Activated CD4-positive, alpha-beta T cell treated with anti-CD3 and anti-CD28 coated beads, Interleukin-2, Interleukin-4, amounts not matched to agents 100 ng/mL and 50 ng/mL, durations not matched to agents 16 hours and 8 hours (primary cell): ENCODE measurements around the gene GALNS.

Experiments
- DNase-seq: peaks from one replicate; pipeline ENCODE4 v3.0.0-alpha.2; 2020; ENCODE audit warnings: low spot score

GALNS gene

DNA sequence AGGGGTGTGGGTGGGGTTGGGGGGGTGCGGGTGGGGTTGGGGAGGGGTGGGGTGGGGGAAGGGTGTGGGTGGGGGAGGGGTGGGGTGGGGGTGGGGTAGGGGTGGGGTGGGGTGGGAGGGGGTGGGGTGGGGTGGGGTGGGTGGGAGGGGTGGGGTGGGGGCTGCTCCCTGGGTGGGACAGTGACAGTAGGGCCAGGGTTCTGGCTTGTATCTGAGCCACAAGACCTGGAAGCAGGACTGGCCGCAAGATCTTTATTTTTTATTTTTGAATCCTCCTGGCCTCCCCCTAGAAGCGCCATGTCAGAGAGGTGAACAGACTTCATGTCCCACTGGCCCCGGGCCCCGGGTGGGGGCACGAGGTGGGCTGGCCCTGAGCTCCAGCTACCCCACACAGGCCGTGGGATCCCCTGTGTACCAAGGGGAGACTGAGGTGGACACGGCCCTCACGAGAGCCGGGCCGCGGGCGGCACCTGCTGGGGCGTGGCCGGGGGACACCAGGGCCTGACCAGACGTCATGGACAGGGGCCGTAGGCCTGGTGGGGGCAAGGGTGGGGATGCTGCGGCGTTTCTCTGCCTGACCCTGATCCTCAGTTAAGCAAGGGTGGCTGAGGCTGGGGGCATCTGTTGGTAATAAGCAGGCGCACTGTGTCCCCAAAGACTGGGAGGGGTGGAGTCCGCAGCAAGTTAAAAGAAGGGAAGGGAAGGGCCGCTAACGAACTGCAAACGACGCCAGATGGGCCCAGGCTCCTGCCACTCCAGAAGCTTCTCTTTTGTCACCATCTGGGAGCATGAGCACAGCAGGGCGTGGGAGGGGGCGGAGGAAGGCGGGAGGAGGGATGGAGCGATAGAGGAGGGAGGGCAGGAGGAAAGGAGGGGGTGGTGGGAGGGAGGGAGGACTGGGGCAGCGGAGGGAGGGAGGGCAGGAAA is 32.0 kb upstream of the GALNS start:
- no peak for DNase-seq

DNA sequence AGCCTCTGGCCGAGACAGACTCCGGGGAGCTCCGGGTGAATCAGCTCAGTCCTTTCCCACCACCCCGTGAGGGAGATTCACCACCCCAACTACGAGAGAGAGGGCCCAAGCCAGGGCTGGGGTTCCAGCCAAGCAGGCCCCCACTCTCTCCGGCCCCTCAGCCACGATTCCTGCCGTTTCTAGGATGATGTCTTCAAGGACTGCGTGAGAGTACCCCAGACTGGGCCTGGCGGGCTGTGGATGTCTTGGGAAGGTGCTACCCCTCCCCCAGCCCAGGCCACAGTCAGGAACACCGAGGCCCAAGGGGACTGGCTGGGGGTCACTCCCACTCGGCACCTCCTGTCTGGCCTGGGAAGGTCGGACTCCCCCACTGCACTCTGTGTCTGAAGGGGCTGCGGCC is 31.3 kb upstream of the GALNS start:
- DNase-seq: no peak

DNA sequence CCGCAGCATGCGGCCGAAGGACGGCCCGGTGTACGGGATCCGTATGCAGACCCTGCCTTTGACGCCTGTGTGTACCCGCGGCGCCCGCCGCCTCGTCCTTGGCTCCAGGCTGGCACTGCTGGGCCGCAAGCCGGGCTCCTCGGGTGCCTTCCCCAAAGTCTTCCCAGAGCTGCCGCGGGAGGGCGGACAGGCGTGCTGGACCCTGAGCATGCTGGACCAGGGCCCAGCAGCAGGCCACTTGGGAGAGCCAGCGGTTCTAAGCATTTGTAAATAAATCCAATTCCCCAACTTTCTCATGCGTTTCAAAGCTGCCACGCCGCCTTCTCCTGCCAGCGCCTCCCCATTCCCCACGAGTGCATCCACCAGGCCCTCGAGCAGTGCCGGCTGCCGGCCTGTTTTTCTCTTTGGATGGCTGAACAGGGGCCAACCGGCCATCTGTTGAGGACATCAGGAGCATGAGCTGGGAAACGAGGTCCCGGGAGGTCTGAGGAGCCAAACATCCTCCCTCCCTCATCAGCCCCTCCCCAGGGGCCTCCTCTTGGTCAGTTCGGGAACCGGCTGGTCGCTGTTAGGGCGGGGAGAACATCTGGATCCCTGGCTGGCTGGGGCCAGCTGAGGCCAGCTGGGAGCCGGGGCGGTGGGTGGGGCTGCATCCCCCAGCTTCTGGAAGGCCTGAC is 30.2 kb upstream of the GALNS start:
- no peak for DNase-seq

DNA sequence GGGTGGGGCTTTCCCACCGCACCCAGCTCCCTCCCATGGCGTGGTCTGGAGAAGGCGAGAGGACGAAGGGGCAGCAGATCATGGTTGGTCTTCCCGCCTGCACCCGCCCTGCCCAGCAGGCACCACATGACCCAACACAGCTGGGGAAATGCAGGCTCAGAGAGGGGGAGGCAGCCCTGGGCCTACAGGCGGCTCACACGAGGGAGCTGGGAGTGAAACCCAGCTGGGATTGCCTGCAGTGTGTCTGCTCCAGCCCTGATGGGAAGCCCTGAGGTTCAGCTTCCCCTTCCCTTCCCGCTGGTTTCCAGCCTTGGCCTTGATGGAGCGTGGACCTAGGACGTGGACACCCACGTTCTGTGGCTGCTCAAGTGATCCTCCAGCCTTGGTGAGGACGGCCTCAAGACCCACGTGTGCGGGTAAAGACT is 29.7 kb upstream of the GALNS start:
- no peak for DNase-seq

DNA sequence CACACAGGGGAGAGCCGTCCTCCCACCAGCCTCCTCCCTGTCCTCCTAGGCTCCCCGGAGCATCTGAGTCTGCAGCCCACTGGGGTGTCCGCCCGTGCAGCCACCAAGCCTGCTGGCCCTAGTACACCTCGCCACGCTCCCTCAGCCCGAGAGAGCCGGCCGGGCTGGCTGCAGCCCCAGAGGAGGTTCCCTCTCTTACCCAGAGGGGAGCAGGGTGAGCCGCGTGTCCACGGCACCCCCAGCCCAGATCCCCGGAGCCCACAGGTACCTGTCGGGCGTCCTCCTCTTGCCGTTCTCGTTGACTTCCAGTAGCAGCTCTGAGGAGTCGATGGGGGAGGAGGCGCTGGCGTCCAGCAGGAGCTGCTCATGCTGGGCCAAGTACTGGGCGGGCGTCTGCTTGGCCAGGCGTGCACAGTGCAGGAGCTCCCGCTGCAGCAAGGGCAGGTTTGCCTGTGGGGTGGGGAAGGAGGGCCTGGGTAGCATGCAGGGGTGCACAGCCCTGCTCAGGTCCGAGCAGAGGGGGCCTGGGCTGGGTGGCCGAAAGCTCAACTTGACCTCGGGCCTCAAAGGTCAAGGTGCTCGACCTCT is 29.0 kb upstream of the GALNS start:
- DNase-seq: no peak

DNA sequence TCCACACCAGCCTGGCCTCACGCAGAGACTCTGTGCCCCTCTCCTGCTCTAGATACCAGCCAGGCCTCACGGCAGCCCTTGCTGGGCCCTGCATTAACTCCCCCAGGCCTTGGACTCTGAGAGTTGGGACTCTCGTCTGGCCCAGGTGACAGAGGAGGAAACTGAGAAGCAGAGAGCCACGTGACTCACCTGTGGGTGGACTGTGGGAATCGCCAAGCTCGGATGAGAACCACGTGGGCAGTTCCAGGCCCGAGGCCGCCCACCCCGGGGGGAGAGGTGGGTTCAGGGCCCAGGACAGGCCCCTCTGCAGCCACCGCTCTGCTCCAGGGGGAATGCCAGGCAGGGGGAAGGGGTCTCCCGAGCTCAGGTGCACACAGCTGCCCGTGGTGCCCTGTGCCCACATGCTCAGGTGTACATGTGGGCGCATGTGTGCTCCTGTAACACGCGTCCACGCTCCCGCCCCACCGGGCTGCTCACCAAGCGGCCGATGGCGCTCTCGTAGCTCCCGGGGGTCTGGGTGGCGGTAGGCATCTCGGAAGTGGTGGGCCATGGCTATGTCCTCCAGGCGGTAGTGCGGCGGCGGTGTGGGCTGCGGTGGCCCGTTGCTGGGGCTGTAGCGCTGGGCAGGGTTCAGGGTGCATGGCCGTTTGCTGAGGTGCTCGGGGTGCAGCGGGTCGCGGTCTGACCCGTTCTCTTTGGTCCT is 28.0 kb upstream of the GALNS start:
- no peak for DNase-seq

DNA sequence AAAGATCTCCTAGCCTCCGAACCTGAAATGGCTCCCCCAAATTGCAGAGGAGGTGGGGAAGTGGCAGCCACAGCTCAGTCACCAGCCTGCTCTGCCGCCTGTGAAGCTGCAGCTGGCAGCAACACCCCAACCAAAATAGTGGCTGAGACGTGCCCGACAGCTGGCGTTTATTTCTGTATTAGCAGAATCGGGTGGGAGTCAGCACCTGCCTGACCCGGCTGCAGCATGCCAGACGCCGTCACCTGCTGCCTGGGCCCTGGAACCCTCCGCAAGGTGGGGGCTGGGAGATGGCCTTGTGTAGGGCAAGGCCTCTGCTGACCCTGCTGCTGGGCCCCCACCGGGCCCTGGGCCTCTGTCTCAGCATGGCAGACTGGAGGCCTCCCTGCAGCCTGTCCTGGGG is 27.2 kb upstream of the GALNS start:
- no peak for DNase-seq

DNA sequence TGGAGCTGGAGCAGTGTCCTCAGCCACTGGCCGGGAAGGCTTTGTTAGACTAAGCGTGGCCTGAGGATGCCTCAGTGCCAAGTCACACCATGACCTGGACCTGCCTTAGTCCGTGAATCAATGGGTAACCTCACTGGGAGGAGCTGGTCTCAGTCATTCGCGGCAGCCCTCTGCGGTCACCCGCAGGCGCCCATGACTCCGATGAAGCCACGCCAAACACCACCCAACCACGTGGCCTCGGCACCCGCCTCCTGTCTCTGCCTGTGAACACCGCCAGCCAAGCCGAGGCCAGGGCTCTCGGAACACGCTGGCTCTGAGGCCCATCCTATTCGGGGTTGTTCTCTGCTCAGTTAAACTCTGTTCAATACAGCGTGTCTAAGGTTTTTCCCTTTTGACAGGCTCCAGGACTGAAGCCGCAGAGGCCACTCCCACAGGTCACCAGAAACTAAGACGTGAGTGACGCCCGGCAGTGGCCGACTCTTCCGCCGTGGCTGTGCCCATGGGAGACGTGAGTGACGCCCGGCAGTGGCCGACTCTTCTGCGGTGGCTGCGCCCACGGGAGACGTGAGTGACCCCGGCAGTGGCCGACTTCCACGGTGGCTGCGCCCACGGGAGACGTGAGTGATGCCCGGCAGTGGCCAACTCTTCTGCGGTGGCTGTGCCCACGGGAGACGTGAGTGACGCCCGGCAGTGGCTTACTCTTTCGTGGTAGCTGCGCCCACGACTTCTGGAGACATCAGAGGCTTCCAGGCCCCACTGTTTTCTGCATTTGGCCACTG is 26.6 kb upstream of the GALNS start:
- DNase-seq: no peak

DNA sequence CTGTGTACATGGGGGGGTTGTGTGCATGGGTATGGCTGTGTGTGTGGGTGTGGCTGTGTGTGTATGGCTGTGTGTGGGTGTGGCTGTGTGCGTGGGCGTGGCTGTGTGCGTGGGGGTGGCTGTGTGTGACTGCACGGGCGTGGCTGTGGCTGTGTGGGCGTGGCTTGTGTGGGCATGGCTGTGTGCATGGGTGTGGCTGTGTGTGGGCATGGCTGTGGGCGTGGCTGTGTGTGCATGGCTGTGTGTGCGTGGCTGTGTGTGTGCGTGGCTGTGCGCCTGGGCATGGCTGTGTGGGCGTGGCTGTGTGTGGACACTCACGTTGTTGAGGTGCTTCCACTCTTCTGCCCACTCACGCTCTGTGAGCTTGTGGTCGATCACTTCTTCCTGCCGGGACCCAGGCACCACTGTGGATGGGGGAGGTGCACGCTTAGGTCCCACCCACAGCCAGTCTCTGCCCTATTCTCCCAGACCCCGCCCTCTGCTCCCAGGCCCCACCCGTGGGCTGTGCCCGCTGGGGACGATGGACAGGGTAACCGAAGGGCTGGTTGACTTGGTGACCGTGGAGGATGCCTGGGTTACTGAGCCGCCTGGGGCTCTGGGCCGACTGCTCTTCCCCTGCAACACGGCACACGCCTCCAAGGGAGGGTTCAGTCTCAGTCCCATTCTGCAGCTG is 25.7 kb upstream of the GALNS start:
- peak; percentile 8 for DNase-seq

DNA sequence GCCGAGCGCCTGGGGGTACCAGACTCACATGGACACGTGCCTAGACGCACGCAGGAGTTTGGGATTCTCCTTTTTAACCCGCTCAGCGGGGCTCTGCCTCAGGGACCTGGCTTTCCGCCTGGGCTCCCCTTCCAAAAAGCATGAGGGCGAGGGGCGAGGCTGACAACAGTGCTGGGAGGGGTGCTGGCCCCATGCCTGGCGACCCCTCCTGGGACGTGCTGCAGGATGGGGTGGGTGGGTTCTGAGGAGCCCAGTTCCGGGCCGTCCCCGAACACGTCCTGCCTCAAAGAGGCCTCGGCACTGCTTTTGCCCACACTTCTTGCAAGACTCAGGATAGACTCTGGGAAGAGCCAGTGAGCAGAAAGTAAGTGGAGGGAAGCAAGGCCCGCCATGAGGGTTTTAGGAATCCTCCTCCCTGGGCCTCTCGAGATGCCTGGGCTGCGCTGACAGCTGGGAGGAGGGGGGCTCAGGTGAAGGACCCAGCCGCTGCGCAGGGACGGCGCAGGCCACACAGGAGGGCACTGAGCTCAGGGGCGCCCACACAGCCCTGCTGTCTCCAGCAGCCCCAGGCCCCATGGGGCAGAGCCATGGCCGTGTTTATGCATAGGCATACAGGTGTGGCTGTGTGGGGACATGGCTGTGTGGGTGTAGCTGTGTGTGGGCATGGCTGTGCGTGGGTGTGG is 25.1 kb upstream of the GALNS start:
- DNase-seq: no peak

DNA sequence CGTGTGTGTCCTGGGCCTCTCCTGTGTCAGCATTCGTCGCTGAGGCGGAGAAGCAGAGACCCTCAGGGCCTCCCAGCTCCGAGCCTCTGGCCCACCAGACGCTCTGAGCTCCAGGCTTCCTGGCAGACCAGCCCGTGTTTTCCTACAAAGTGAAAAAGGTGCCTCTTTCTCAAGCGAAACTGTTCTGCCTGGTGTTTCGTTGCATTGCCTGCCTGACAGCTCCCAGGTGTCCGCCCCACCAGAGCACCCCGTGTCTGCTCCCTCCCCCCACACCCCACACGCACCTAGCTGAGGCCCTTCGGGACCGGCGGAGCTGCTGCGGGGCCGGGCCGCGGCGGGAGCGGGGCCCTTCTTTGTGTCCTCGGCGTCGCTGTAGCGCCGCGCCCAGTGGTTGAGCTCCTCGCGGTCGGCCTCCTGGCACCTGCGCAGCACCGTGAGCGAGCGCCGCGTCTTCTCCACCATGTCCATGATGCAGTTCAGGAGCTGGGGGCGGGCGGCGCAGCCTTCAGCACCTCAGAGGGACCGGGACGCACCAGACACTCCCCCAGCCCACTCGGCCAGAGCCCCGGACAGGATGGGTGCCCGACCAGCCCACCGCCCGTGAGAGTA is 24.4 kb upstream of the GALNS start:
- no peak for DNase-seq

DNA sequence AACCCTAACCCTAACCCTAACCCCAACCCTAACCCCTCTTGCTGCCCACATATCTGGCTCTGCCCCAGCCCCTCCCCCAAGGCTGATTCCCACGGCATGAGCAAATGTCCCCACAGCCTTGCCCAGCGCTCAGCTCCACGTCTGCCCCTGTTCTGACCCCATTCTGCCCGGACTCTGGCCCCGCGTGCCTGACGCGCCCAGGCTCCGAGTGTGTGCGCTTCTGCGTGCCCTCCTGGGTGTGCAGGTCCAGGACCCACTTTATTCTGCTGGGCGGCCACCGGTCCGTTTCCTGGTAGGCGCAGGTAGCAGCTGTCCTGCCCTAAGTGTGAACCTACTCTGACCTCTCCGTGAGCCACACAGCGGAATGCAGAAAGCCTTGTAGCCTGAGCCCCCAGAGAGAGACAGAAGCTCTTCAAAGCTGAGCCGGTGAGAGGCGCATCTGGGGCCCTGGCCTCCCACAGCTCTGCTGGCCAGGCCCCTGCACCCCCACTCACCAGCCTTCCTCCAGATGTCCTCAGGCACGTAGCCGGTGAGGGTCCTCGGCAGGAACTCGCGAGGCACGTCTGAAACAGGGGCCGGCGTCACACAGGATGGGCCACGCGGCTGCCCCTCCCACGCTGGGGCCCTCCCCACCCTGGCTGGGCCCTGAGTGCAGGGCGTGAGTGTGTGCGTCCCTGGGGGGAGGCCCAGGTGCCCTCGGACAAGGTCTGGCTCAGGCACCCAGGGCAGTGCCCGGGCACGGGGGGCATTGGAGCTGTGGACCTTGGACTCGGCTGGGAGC is 23.7 kb upstream of the GALNS start:
- no peak for DNase-seq

DNA sequence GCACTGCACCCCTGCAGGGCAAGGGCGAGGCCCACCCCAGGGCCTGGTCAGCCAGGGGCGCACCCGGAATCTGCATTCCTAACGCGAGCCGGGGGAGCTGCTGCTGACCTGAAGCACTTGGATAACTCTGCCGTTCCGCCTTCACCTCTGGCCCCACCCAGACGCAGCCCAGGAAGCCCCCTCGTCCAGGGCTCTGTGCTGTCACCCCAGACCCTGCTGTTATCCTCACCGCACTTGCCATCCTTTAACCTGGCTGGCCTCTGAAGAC is 23.0 kb upstream of the GALNS start:
- DNase-seq: no peak

DNA sequence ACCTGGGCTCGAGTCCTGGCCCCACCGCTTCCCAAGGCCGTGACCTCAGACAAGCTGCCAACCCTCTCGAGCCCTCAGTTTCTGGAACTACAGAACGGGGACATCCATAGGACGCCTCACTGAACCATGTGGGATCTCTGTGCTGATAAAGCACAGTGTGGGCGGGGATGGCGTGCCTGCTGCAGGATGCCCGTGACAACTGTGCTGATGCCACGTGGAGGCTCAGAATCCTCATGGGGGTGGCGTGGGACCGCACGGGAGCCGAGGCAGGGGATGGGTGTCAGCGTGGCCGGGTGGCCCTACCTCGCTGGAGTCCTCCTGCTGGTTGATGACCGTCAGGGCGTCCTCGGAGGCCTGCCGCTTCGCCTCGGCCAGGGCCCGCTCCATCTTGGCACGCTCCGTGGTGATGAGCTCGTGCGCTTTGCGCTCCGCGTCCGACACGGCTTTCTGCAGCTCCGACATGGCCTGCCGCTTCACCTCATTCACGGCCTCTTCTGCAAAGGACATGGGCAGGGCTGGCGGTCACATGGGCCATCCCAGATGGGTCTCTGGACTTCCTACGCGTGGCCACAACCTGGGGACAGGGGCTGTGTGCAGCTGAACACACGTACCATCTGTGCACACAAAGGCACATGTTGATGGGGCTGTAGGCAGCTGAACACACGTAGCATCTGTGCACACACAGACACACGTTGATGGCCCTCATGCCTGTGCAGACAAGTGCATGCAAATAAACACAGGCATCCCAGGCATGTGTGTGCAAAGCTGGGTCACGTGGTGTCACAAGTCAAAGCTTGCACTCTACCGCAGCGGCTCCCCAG is 22.4 kb upstream of the GALNS start:
- no peak for DNase-seq

DNA sequence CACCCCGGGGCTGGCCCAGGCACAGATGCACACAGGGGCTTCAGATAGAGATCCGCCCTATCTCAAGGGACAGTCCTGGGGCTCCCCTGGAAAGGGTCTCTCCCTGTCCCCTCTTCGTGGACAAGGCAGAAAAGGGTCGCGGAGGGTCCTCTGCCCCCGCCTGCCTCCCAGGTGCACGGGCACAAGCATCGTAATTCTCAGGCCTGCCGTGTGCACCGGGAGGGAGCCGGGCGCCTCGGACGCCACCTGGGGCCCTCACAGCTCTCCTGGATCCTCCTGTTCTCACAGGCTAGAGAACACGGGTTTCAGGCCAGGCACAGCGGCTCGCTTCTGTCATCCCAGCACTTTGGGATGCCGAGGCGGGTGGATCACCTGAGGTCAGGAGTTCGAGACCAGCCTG is 21.6 kb upstream of the GALNS start:
- no peak for DNase-seq

DNA sequence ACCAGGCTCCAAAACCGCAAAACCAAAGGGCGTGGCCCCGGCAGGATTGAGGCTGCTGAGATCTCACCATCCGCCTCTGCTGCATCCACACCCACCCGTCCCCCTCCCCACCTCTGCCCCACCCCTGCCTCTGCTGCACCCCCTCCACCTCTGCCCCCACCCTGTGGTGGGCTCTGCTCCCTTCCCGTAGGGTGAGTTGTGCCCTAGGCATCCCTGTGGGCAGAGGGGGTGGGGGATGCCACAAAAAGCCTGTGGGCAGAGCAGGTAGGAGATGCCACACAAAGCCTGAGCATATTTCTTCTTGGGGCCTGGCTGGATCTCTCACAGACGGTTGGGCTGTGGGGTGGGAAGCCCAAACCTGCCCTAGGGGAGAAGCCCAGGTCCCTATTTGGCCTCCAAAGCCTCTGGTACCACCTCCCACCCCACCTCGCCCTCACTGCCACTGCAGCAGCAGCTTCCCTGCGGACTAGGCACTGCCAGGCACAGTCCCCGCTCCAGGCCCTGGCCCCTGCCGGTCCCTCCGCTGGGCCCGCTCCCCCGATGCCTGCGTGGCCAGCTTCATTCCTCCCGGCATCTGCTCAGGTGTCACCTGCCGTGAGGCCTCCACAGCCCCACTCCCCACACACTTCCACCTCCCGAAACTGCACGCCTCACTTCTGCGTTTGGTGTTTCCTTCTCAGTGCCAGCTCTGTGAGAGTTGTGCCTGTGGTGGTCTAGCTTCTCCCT is 21.0 kb upstream of the GALNS start:
- no peak for DNase-seq

DNA sequence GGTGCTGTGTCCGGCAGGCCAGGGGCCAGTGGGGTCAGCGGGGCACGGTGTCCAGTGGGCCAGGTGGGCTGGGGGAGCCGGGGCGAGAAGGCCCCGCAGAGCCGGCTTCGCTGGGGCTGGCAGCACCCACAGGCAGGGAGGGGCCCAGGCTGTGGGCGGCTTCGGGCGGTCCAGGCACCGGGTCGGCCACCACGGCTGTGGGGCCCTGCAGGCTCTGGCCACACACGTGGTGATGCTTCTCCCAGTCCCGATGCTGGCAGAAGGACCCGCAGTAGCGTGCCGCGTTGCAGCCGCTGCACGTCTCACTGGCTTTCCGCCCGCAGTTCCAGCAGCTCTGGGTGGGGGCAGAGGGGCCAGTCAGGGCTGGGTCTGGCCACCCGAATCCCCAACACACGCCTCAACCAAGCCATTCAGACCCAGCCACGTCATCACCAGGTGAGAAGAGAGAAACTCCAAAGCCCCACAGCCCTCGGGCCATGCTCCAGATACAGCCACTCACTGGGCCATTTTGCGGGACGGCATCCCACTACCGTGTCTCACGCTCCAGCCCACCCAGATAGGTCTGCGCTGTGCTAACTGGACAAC is 20.3 kb upstream of the GALNS start:
- DNase-seq: no peak
